Pancreas (tissue), 10 donors: ENCODE measurements around the gene R3HDM4. TPM values are rescaled to one million over a fixed set of nuclear protein-coding genes. Genes with fewer than 3 reads are reported as not detected.

Experiments
- ATAC-seq, 4 donors: fragments of 200-7000 bp; cut with Tn5 transposase; one replicate each; pipeline versions ENCODE4 v1.8.0 to v1.9.1; 2020; ENCODE audit warnings: mild to moderate bottlenecking in 4 of 4, moderate library complexity in 4 of 4
- DNase-seq, 6 donors: peaks; one replicate each; pipeline ENCODE4 v3.0.0-alpha.2; 2020
- FAIRE-seq: peaks from 2 replicates; lab custom pipeline; 2012; peaks lifted over from hg19 to GRCh38; lab: Jason Lieb, UNC
- H3K27ac ChIP-seq, 4 donors: fragments of 200-600 bp; sonication (generic); 1 replicate in 3 of 4; 2 replicates in 1 of 4; pipeline versions ENCODE4 v1.5.0 to v1.8.0; 2020
- H3K27me3 ChIP-seq, 4 donors: fragments of 200-600 bp; one replicate each; pipeline ENCODE4 v1.8.0; 2021
- H3K36me3 ChIP-seq, 3 donors: fragments of 200-600 bp; sonication (generic) in 1 of 3; one replicate each; pipeline versions ENCODE4 v1.5.0 to v1.8.0; 2020 to 2021
- H3K4me1 ChIP-seq, 3 donors: fragments of 200-600 bp; one replicate each; pipeline ENCODE4 v1.8.0; 2021
- H3K4me3 ChIP-seq, 4 donors: fragments of 200-600 bp; sonication (generic) in 2 of 4; one replicate each; pipeline versions ENCODE4 v1.5.0 to v1.8.0; 2020 to 2021
- H3K9me3 ChIP-seq, 4 donors: fragments of 200-600 bp; one replicate each; pipeline ENCODE4 v1.8.0; 2021
- CTCF ChIP-seq, 4 donors: fragments of 200-600 bp; sonication (generic) in 3 of 4; IDR thresholded peaks; one replicate each; pipeline versions ENCODE4 v1.5.0 to v1.8.0; 2021; ENCODE audit warnings: antibody characterized with exemption in 4 of 4
- WGBS, 2 donors: extraction: QIAGEN DNeasy Blood & Tissue Kit; methylation state at CpG; one replicate each; pipeline ENCODE4 v1.1.7; 2013; 5-methylcytosine and 5-hydroxymethylcytosine counted together
- intact Hi-C, 3 donors: fragments of 100-400 bp; cut with DNase I; formaldehyde crosslinking; loops; one replicate each; pipeline versions ENCODE4 v1.11.1 to v1.14.2; 2022
- polyA plus RNA-seq, 2 donors: library from polyadenylated mRNA; stranded (reverse); fragments of 200-250 nt; gene quantifications; one replicate each; pipeline ENCODE4 v1.2.3, GENCODE V29; 2013
- total RNA-seq, 6 donors: library from RNA; stranded (reverse); fragmentation: NEBNext Ultra II Directional in 4 of 6; extraction: Animal tissue kit (Norgen Biotek cat#: 25700) in 4 of 6; gene quantifications; one replicate each; pipeline versions ENCODE4 v1.2.1 to v1.2.4, GENCODE V29; 2021 to 2023
- donor health status: healthy with polysubstance abuse.
- donor health status: DM: no; HTN: no; CAD: no; lungs with moderate emphysema.
- donor health status: DM: no; HTN: no; CAD: no.
- donor health status: control.
- donor health status: control.
- donor health status: Bipolar disorder and iron deficiency.
- donor health status: DM: yes; HTN: yes; CAD: no.
- donor health status: DM: no; HTN: no; CAD: no.
- donor health status: DM: no; HTN: no; CAD: no.
- donor health status: DM: yes; HTN: yes; CAD: no.

The R3HDM4 gene
- total and polyA plus RNA-seq, 8 donors: 21.6 to 57.2 (median 31.8) TPM

- 84 to 90% methylated on average over 27 of the region's 27 CpGs for WGBS, 2 donors
- TF ChIP-seq CTCF (IDR thresholded peaks at IDR 0.05): no peak
- DNase-seq (peak in 2 of 6 donors; percentile 58 to 83), FAIRE-seq (no peak), ATAC-seq (peak in 1 of 4 donors; percentile 43)
- Histone ChIP-seq H3K4me3 (no peak overlapping the region), H3K9me3 (no peaks in the 10 kb centered on the region), H3K27me3 (no peaks in the 10 kb centered on the region), H3K4me1 (no peaks in the 10 kb centered on the region), H3K27ac (no peak overlapping the region), H3K36me3 (peaks cover 0 to 33% (median 4%) of the 10 kb centered on the region in 3 donors)
- intact Hi-C loops: no loop called here
These were observed 40.6 kb downstream of the R3HDM4 start for GRCh38 chr19:872266-872951.

GRCh38 chr19:871446-872265, 41.4 kb downstream of the R3HDM4 start:
- peak in 2 of 6 donors; percentile 60 to 77 for DNase-seq
- no peak overlapping the region for H3K4me3 ChIP-seq
- ATAC-seq: no peak
- H3K4me1 ChIP-seq: no peaks in the 10 kb centered on the region
- no peak for FAIRE-seq
- 94 to 97% methylated on average over 20 to 21 of the region's 33 CpGs for WGBS, 2 donors
- H3K27ac ChIP-seq: no peak overlapping the region
- peaks cover 0 to 27% (median 4%) of the 10 kb centered on the region in 3 donors for H3K36me3 ChIP-seq
- H3K27me3 ChIP-seq: no peaks in the 10 kb centered on the region
- intact Hi-C loops: no loop called here
- no peak for TF ChIP-seq CTCF (IDR thresholded peaks at IDR 0.05)
- no peaks in the 10 kb centered on the region for H3K9me3 ChIP-seq

GRCh38 chr19:870963-871401, 42.0 kb downstream of the R3HDM4 start:
- H3K27ac ChIP-seq: no peak overlapping the region
- peak in 4 of 6 donors; percentile 43 to 89 (median 65) for DNase-seq
- H3K36me3 ChIP-seq: peaks cover 0 to 26% (median 4%) of the 10 kb centered on the region in 3 donors
- no peak for FAIRE-seq
- H3K9me3 ChIP-seq: no peaks in the 10 kb centered on the region
- 80 to 84% methylated on average over 22 to 28 of the region's 28 CpGs for WGBS, 2 donors
- no peaks in the 10 kb centered on the region for H3K4me1 ChIP-seq
- intact Hi-C loops: no loop called here
- no peak for TF ChIP-seq CTCF (IDR thresholded peaks at IDR 0.05)
- ATAC-seq: peak in 1 of 4 donors; percentile 29
- H3K27me3 ChIP-seq: no peaks in the 10 kb centered on the region
- H3K4me3 ChIP-seq: no peak overlapping the region

GRCh38 chr19:870314-870713, 42.7 kb downstream of the R3HDM4 start:
- no peak overlapping the region for H3K27ac ChIP-seq
- peaks cover 0 to 21% (median 4%) of the 10 kb centered on the region in 3 donors for H3K36me3 ChIP-seq
- H3K4me3 ChIP-seq: no peak overlapping the region
- whole genome bisulfite sequencing, 2 donors: 94 to 97% methylated on average over 8 of the region's 8 CpGs
- DNase-seq (no peak), ATAC-seq (no peak), FAIRE-seq (no peak)
- intact Hi-C loops: no loop called here
- H3K4me1 ChIP-seq: no peaks in the 10 kb centered on the region
- no peak for TF ChIP-seq CTCF (IDR thresholded peaks at IDR 0.05)
- H3K9me3 ChIP-seq: no peaks in the 10 kb centered on the region
- H3K27me3 ChIP-seq: no peaks in the 10 kb centered on the region
